GDM1 (cell line): ENCODE measurements around the gene GALNT11.
"Not testable (repeated sequence)": the region's sequence is repeated elsewhere in the genome, so short reads cannot be mapped to it uniquely, and the experiment has no call there.

Source experiments
- DNase-seq: peaks from one replicate; lab custom pipeline; 2025; lab: John Stamatoyannopoulos, UW

The GALNT11 gene

GRCh38 chr7:152025077-152025936, at the start of gene GALNT11:
TSS of gene GALNT11 (plus strand) at chr7:152025674. CDS start at chr7:152094228, 68,554 bp downstream.
- peak; percentile 90 for DNase-seq

GRCh38 chr7:151978616-151979015, 46.9 kb upstream of the GALNT11 start:
- no peak for DNase-seq

GRCh38 chr7:151981223-151981622, 44.3 kb upstream of the GALNT11 start:
- no peak for DNase-seq

- no peak for DNase-seq
Observed at GRCh38 chr7:151982806-151983205, 42.7 kb upstream of the GALNT11 start.

GRCh38 chr7:151984612-151985011, 40.9 kb upstream of the GALNT11 start:
- no peak for DNase-seq

- no peak for DNase-seq
Observed at GRCh38 chr7:151987748-151988529, 37.5 kb upstream of the GALNT11 start.

- DNase-seq = peak; percentile 17
Observed at GRCh38 chr7:151992375-151992774, 33.1 kb upstream of the GALNT11 start.

GRCh38 chr7:151993977-151994676, 31.3 kb upstream of the GALNT11 start:
- no peak for DNase-seq

GRCh38 chr7:151999424-152000090, 25.9 kb upstream of the GALNT11 start:
- no peak for DNase-seq

- no peak for DNase-seq
Observed at GRCh38 chr7:152000191-152000590, 25.3 kb upstream of the GALNT11 start.

- no peak for DNase-seq
Observed at GRCh38 chr7:152006336-152006735, 19.1 kb upstream of the GALNT11 start.

- no peak for DNase-seq
Observed at GRCh38 chr7:152011860-152012259, 13.6 kb upstream of the GALNT11 start.

GRCh38 chr7:152013230-152013629, 12.2 kb upstream of the GALNT11 start:
- DNase-seq = no peak

GRCh38 chr7:152013974-152014373, 11.5 kb upstream of the GALNT11 start:
- no peak for DNase-seq

GRCh38 chr7:152014722-152015121, 10.8 kb upstream of the GALNT11 start:
- no peak for DNase-seq

GRCh38 chr7:152015600-152015999, 9.9 kb upstream of the GALNT11 start:
- no peak for DNase-seq

GRCh38 chr7:152016947-152017346, 8.5 kb upstream of the GALNT11 start:
- no peak for DNase-seq

GRCh38 chr7:152017683-152018082, 7.8 kb upstream of the GALNT11 start:
- DNase-seq = not testable (repeated sequence)

- DNase-seq = not testable (repeated sequence)
Observed at GRCh38 chr7:152021740-152022139, 3.7 kb upstream of the GALNT11 start.

GRCh38 chr7:152025937-152026890, 740 bp downstream of the GALNT11 start:
- no peak for DNase-seq
